ENCODE data around the gene ADAP1. TPM values are rescaled to one million over a fixed set of nuclear protein-coding genes. Genes with fewer than 3 reads are reported as not detected.

The ADAP1 gene
- total and polyA plus RNA-seq, 2 of the 13 experiments (the other 11 are each of a cell fraction or from before 2014, with no cell fraction given), result 10.5 to 24.6 TPM

DNA sequence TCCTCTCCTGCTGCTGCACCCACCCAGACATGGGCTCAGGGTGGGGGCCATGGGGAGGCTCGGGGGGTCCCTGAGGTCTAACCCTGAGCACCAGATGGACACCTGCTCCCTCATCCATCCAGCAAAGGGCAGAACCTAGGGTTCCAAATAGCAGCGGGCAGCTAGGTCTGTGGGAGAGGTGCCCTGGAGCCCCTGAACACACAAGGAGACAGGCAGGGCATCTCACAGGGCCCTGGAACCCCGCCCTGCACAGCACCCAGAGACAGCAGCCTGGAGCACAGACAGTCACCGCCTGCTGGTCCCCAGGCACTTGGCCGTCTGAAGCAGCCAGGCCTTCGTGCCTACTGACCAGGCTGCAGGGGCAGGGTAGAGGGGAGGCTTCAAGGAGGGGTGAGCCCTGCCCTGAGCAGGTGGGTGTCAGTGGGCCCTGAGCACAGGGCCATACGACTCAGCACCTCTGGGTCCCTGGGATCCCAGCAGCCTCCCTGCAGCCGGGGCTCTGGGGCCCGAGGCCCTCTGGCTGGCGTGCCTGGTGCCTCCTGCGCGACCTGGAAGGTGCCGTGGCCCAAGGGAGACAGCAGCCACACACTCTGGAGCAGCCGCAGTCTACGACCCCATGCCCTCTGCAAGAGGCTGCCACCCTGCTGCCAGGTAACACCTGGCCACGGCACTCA lies 39.8 kb downstream of the ADAP1 start:
- ATAC-seq, result no peak; the same call in 2 of the 3 replicates
- no peaks in the 10 kb centered on the region for H4K20me1 ChIP-seq (ENCODE audit: insufficient read depth, low read length)
- TF ChIP-seq ZIK1 (CRISPR knock-in tag; IDR thresholded peaks at IDR 0.05; ENCODE audit: borderline replicate concordance, low read depth) (no peak), ZNF547 (CRISPR knock-in tag; IDR thresholded peaks at IDR 0.05) (no peak), ZNF563 (CRISPR knock-in tag; IDR thresholded peaks at IDR 0.05) (no peak)
- TF ChIP-seq, protein P1, sequence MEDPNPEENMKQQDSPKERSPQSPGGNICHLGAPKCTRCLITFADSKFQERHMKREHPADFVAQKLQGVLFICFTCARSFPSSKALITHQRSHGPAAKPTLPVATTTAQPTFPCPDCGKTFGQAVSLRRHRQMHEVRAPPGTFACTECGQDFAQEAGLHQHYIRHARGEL (CRISPR knock-in tag; IDR thresholded peaks at IDR 0.05), result no peak
- H3K9me3 ChIP-seq (ENCODE audit: low read length), result no peaks in the 10 kb centered on the region
- H3K27ac ChIP-seq (ENCODE audit: extremely low read length, insufficient read depth, low read length), result no peak overlapping the region
- no peaks in the 10 kb centered on the region for H3K27me3 ChIP-seq (ENCODE audit: control insufficient read depth in 1 of 2, insufficient read depth in 2 of 2, low read length in 2 of 2)
- no peak overlapping the region for H2AFZ ChIP-seq (ENCODE audit: low read length)
- no peak overlapping the region for H3K4me2 ChIP-seq (ENCODE audit: low read depth, low read length)
- ChIA-PET POLR2A (no interaction called here), CTCF (ENCODE audit: low intra/inter-chr PET ratio, low total read pairs) (no interaction called here)
- in situ Hi-C loops (cut with HindIII; ENCODE audit: extremely low pct_ligation_motif_present, low pct_unique_long_range_greater_than_20kb) (no loop called here), intact Hi-C loops (cut with micrococcal nuclease; ENCODE audit: unreplicated experiment) (no loop called here)
- H3K79me2 ChIP-seq (ENCODE audit: insufficient read depth, low read length), result no peaks in the 10 kb centered on the region
- no peak for DNase-seq (ENCODE audit: low spot score)
- no peak for FAIRE-seq
- peaks cover 8% of the 10 kb centered on the region; the same call in 1 of the 2 replicates for H3K4me1 ChIP-seq (ENCODE audit: insufficient read depth, low read length)
- no peak overlapping the region for H3K9ac ChIP-seq (ENCODE audit: insufficient read depth, low read depth, low read length)
- H3K4me3 ChIP-seq (replicated peaks in 1 of 3; ENCODE audit: insufficient read depth in 1 of 3, low read depth in 2 of 3, low read length in 3 of 3), result no peak overlapping the region
- no peaks in the 10 kb centered on the region for H3K36me3 ChIP-seq (replicated peaks in 1 of 2; ENCODE audit: control insufficient read depth in 1 of 2, insufficient read depth in 2 of 2, low read length in 2 of 2)
- 100% methylated on average over 5 of the region's 16 CpGs for WGBS (ENCODE audit: low lambda C conversion rate)
- BruUV-seq (replicated peaks), result no TSS peak

DNA sequence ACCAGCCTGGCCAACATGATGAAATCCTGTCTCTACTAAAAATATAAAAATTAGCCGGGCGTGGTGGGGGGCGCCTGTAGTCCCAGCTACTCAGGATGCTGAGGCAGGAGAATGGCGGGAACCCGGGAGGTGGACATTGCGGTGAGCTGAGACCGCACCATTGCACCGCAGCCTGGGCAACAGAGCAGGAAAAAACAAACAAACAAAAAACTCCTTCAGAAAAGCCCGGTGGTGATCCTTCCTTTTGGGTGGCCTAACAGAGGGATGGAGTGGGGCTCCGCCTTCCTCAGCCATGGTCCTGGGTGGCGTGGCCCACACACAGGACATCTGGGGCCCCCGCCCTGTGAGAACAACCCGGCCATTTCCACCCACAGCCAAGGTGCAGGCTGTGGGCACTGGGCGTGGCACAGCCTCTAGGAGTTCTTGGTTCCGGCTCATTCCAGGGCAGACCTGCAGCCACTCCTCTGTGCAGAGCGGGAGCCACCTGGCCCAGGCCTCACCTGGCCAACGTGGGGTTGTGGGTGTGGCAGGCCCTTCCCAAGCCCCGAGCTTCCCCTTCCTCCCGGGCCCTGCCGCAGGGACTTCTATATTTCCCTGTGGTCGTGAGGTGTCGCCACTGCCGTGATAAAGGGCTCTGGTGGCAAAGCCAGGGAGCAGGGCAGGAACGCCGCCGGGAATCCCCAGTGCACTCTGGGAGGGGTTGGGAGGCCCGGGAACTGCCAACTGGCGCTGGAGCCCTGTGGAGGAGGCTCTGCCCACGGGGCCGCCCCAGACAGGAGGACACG lies 40.6 kb downstream of the ADAP1 start:
- FAIRE-seq, result no peak
- POLR2A ChIA-PET, result no interaction called here

More for the DNA sequence above, 40.6 kb downstream of the ADAP1 start:
- no peaks in the 10 kb centered on the region for H3K27me3 ChIP-seq (ENCODE audit: control insufficient read depth in 1 of 2, insufficient read depth in 2 of 2, low read length in 2 of 2)
- no peak overlapping the region for H3K4me2 ChIP-seq (ENCODE audit: low read depth, low read length)
- intact Hi-C loops (cut with micrococcal nuclease; ENCODE audit: unreplicated experiment), result no loop called here
- no peak overlapping the region for H3K4me3 ChIP-seq (replicated peaks in 1 of 3; ENCODE audit: insufficient read depth in 1 of 3, low read depth in 2 of 3, low read length in 3 of 3)
- H3K4me1 ChIP-seq (ENCODE audit: insufficient read depth, low read length), result peaks cover 8% of the 10 kb centered on the region; the same call in 1 of the 2 replicates
- no peak overlapping the region for H3K9ac ChIP-seq (ENCODE audit: insufficient read depth, low read depth, low read length)
- no TSS peak for BruUV-seq (replicated peaks)
- TF ChIP-seq RARG (CRISPR knock-in tag; IDR thresholded peaks at IDR 0.05; ENCODE audit: low read depth) (no peak), ZFP41 (CRISPR knock-in tag; IDR thresholded peaks at IDR 0.05; ENCODE audit: borderline replicate concordance) (no peak), ZKSCAN1 (IDR thresholded peaks at IDR 0.05; ENCODE audit: low read length) (no peak), POLR2AphosphoS5 (IDR thresholded peaks at IDR 0.05; ENCODE audit: low read depth, low read length) (no peak)
- H3K79me2 ChIP-seq (ENCODE audit: insufficient read depth, low read length), result no peaks in the 10 kb centered on the region
- DNase-seq (ENCODE audit: low spot score) (no peak), ATAC-seq (no peak)
- CTCF ChIA-PET (ENCODE audit: low intra/inter-chr PET ratio, low total read pairs), result no interaction called here
- no peaks in the 10 kb centered on the region for H3K9me3 ChIP-seq (ENCODE audit: low read length)
- no peak overlapping the region for H3K27ac ChIP-seq (ENCODE audit: extremely low read length, insufficient read depth, low read length)
- in situ Hi-C loops (cut with HindIII; ENCODE audit: extremely low pct_ligation_motif_present, low pct_unique_long_range_greater_than_20kb), result no loop called here
- 91% methylated on average over 19 of the region's 31 CpGs for WGBS (ENCODE audit: low lambda C conversion rate)
- H3K36me3 ChIP-seq (replicated peaks in 1 of 2; ENCODE audit: control insufficient read depth in 1 of 2, insufficient read depth in 2 of 2, low read length in 2 of 2), result no peaks in the 10 kb centered on the region
- H2AFZ ChIP-seq (ENCODE audit: low read length), result no peak overlapping the region
- no peaks in the 10 kb centered on the region for H4K20me1 ChIP-seq (ENCODE audit: insufficient read depth, low read length)
